Measurements from ENCODE around the gene AACS. TPM values are rescaled to one million over a fixed set of nuclear protein-coding genes. Genes with fewer than 3 reads are reported as not detected.

The AACS gene
- total RNA-seq, 1 donor from 2014 or later: 32.2 TPM

DNA sequence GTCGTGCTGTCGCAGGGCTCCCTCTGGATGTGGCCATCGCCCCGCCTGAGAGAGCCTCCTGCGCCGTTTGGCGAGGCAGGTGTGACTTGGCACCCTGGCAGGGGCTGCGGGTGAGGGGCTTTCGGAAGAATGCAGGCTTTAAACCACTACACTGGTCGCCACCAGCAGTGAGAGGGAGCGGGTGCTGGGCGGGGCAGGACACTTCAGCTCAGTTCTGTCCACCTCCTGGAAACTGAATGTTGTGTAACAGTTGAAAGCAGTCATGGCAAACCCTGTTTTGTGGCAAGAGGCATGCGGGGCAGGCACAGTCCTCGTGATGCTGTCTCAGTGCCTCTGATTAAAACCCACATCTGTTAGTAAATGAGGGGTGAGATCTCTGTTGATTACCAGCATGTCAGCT is 55.9 kb downstream of the AACS start:
- TF ChIP-seq, protein P1, sequence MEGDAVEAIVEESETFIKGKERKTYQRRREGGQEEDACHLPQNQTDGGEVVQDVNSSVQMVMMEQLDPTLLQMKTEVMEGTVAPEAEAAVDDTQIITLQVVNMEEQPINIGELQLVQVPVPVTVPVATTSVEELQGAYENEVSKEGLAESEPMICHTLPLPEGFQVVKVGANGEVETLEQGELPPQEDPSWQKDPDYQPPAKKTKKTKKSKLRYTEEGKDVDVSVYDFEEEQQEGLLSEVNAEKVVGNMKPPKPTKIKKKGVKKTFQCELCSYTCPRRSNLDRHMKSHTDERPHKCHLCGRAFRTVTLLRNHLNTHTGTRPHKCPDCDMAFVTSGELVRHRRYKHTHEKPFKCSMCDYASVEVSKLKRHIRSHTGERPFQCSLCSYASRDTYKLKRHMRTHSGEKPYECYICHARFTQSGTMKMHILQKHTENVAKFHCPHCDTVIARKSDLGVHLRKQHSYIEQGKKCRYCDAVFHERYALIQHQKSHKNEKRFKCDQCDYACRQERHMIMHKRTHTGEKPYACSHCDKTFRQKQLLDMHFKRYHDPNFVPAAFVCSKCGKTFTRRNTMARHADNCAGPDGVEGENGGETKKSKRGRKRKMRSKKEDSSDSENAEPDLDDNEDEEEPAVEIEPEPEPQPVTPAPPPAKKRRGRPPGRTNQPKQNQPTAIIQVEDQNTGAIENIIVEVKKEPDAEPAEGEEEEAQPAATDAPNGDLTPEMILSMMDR (conservative IDR thresholded peaks at IDR 0.05): no peak
- H3K36me3 Mint-ChIP-seq (ENCODE audit: low read depth): peaks cover 27% of the 10 kb centered on the region
- H3K27me3 Mint-ChIP-seq (ENCODE audit: low read depth): no peaks in the 10 kb centered on the region
- peak overlapping the region; percentile 89 for H3K27ac Mint-ChIP-seq (ENCODE audit: unreplicated experiment)
- H3K9me3 Mint-ChIP-seq: no peaks in the 10 kb centered on the region
- no peak overlapping the region for H3K4me3 Mint-ChIP-seq
- H3K4me1 Mint-ChIP-seq: peaks cover 17% of the 10 kb centered on the region
- no peak for DNase-seq (ENCODE audit: low read depth, low spot score)

- no peaks in the 10 kb centered on the region for H3K9me3 Mint-ChIP-seq
- H3K4me3 Mint-ChIP-seq: no peak overlapping the region
- no peak overlapping the region for H3K27ac Mint-ChIP-seq (ENCODE audit: unreplicated experiment)
- TF ChIP-seq, protein P1 (conservative IDR thresholded peaks at IDR 0.05): no peak
- H3K27me3 Mint-ChIP-seq (ENCODE audit: low read depth): no peaks in the 10 kb centered on the region
- peaks cover 29% of the 10 kb centered on the region for H3K36me3 Mint-ChIP-seq (ENCODE audit: low read depth)
- no peak for DNase-seq (ENCODE audit: low read depth, low spot score)
- peaks cover 17% of the 10 kb centered on the region for H3K4me1 Mint-ChIP-seq
Measured at GRCh38 chr12:125122668-125123067, 57.4 kb downstream of the AACS start.

DNA sequence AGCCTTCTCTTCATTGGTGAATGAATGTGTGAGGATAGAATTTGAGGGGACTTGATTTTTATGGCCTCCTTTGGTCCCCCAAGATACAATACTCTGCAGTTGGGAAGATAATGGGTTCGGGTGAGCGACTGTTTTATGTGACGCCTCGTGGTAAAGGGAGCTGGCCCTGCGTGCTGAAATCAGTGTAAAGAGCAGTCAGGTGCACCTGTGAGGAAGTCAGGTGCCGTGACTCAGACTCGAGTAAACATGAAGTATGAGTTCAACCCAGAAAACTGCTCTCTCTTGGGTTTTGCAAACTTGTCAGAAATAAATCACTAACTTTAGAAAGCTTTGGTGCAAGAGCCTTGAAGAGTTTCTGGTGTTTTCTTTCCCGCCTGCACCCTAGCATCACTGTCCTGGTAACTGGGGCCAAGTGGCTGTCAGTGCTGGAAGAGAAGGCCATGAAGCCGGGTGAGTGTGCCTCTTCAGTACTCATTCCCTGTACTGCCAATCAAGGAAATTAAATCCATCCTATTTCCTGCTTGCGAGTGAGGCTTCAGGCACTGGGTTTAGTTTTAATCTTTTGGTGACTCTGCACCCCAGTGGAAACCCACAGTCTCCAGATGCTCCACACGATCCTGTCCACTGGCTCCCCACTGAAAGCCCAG is 59.2 kb downstream of the AACS start:
- peaks cover 17% of the 10 kb centered on the region for H3K4me1 Mint-ChIP-seq
- H3K27me3 Mint-ChIP-seq (ENCODE audit: low read depth): no peaks in the 10 kb centered on the region
- H3K9me3 Mint-ChIP-seq: no peaks in the 10 kb centered on the region
- peaks cover 15% of the 10 kb centered on the region for H3K36me3 Mint-ChIP-seq (ENCODE audit: low read depth)
- H3K4me3 Mint-ChIP-seq: no peak overlapping the region
- TF ChIP-seq, protein P1 (conservative IDR thresholded peaks at IDR 0.05): no peak
- H3K27ac Mint-ChIP-seq (ENCODE audit: unreplicated experiment): peak overlapping the region; percentile 12
- DNase-seq (ENCODE audit: low read depth, low spot score): no peak

GRCh38 chr12:125125271-125125670 is 60.0 kb downstream of the AACS start:
- no peaks in the 10 kb centered on the region for H3K27me3 Mint-ChIP-seq (ENCODE audit: low read depth)
- H3K4me1 Mint-ChIP-seq: peaks cover 17% of the 10 kb centered on the region
- no peaks in the 10 kb centered on the region for H3K9me3 Mint-ChIP-seq
- no peak for DNase-seq (ENCODE audit: low read depth, low spot score)
- peaks cover 14% of the 10 kb centered on the region for H3K36me3 Mint-ChIP-seq (ENCODE audit: low read depth)
- no peak overlapping the region for H3K4me3 Mint-ChIP-seq
- TF ChIP-seq, protein P1 (conservative IDR thresholded peaks at IDR 0.05): no peak
- H3K27ac Mint-ChIP-seq (ENCODE audit: unreplicated experiment): no peak overlapping the region

DNA sequence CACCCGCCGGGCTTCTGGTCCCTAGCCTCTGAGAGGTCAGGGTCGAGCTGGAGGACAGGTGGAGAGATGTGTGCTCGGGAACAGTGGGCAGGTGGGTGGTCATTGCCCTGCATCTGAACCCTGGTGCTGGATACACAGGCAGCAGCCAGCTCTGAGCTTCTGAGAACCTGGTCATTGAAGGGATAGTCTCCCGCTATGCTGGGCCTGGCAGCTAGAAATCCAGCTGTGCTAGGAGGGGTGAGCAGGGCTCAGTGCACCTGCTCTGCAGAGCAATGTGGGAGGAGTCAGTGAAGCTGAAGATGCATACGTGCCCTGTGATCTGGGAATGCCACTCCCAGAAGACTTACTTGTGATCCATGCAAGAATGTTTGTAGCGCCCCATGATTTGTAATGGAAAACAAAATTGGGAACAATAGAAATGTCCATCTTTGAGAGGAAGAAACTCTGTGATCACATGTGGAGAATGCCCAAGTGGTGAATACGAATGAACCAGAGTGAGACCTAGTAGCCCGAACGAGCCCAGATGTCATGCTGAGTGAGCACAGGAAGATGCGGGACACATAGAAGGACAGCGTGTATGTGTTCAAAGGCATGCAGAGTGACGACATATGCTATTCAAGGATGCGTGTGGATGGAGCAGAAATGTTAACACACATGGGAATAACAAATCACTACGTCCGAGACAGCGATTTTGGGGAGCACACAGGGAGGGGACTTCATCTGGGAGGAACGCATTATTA is 63.4 kb downstream of the AACS start:
- no peak overlapping the region for H3K27ac Mint-ChIP-seq (ENCODE audit: unreplicated experiment)
- TF ChIP-seq, protein P1 (conservative IDR thresholded peaks at IDR 0.05): no peak
- no peaks in the 10 kb centered on the region for H3K4me1 Mint-ChIP-seq
- H3K36me3 Mint-ChIP-seq (ENCODE audit: low read depth): peaks cover 11% of the 10 kb centered on the region
- H3K4me3 Mint-ChIP-seq: no peak overlapping the region
- H3K9me3 Mint-ChIP-seq: no peaks in the 10 kb centered on the region
- no peak for DNase-seq (ENCODE audit: low read depth, low spot score)
- no peaks in the 10 kb centered on the region for H3K27me3 Mint-ChIP-seq (ENCODE audit: low read depth)

All from neural crest cell (in vitro differentiated cells).